ENCODE measurements around the gene TPO.

The TPO gene

GRCh38 chr2:1453561-1453960, 40.3 kb downstream of the TPO start:
- no peak for DNase-seq

- DNase-seq, result no peak
Measured at GRCh38 chr2:1454346-1454745, 41.1 kb downstream of the TPO start.

GRCh38 chr2:1455466-1455865, 42.2 kb downstream of the TPO start:
- DNase-seq, result no peak

- no peak for DNase-seq
Measured at GRCh38 chr2:1458432-1458831, 45.2 kb downstream of the TPO start.

GRCh38 chr2:1459727-1460126, 46.5 kb downstream of the TPO start:
- DNase-seq, result no peak

GRCh38 chr2:1460851-1461418, 47.7 kb downstream of the TPO start:
- DNase-seq, result no peak

- no peak for DNase-seq
Measured at GRCh38 chr2:1461507-1462390, 48.5 kb downstream of the TPO start.

- no peak for DNase-seq
Measured at GRCh38 chr2:1462994-1463393, 49.7 kb downstream of the TPO start.

GRCh38 chr2:1472350-1472749, 59.1 kb downstream of the TPO start:
- no peak for DNase-seq

GRCh38 chr2:1476617-1477195, 63.4 kb downstream of the TPO start:
- DNase-seq, result no peak

GRCh38 chr2:1477196-1478040, 64.2 kb downstream of the TPO start:
- no peak for DNase-seq

GRCh38 chr2:1478311-1479305, 65.3 kb downstream of the TPO start:
- no peak for DNase-seq

GRCh38 chr2:1479346-1479745, 66.1 kb downstream of the TPO start:
- no peak for DNase-seq

GRCh38 chr2:1480671-1481076, 67.4 kb downstream of the TPO start:
- no peak for DNase-seq

- no peak for DNase-seq
Measured at GRCh38 chr2:1481406-1482252, 68.4 kb downstream of the TPO start.

GRCh38 chr2:1482253-1482675, 69.0 kb downstream of the TPO start:
- DNase-seq, result no peak

- no peak for DNase-seq
Measured at GRCh38 chr2:1482981-1483380, 69.7 kb downstream of the TPO start.

GRCh38 chr2:1483551-1483950, 70.3 kb downstream of the TPO start:
- DNase-seq, result no peak

GRCh38 chr2:1484131-1484884, 71.0 kb downstream of the TPO start:
- DNase-seq, result no peak

- DNase-seq, result no peak
Measured at GRCh38 chr2:1486670-1487069, 73.4 kb downstream of the TPO start.

All from NCI-H2107 (cell line).